NCI-H187 treated with DMSO at 0.1 percent for 48 hours (cell line): ENCODE data around the gene TBC1D22B.
"Not testable (repeated sequence)": the region's sequence is repeated elsewhere in the genome, so short reads cannot be mapped to it uniquely, and the experiment has no call there.

Source experiments
- DNase-seq: peaks from one replicate; lab custom pipeline; 2025; lab: John Stamatoyannopoulos, UW

The TBC1D22B gene

GRCh38 chr6:37321516-37322415, 64.2 kb downstream of the TBC1D22B start:
- no peak for DNase-seq

GRCh38 chr6:37323580-37323979, 66.0 kb downstream of the TBC1D22B start:
- DNase-seq: no peak

GRCh38 chr6:37324131-37325033, 66.8 kb downstream of the TBC1D22B start:
- no peak for DNase-seq

GRCh38 chr6:37330345-37330744, 72.8 kb downstream of the TBC1D22B start:
- not testable (repeated sequence) for DNase-seq

GRCh38 chr6:37331047-37331446, 73.5 kb downstream of the TBC1D22B start:
- DNase-seq: no peak

- no peak for DNase-seq
Measured at GRCh38 chr6:37332894-37333293, 75.3 kb downstream of the TBC1D22B start.

GRCh38 chr6:37334047-37334446, 76.5 kb downstream of the TBC1D22B start:
- no peak for DNase-seq

GRCh38 chr6:37338317-37338716, 80.7 kb downstream of the TBC1D22B start:
- DNase-seq: not testable (repeated sequence)

GRCh38 chr6:37338745-37339255, 81.2 kb downstream of the TBC1D22B start:
- DNase-seq: no peak

- DNase-seq: no peak
Measured at GRCh38 chr6:37339741-37340638, 82.4 kb downstream of the TBC1D22B start.

GRCh38 chr6:37340639-37340943, 83.0 kb downstream of the TBC1D22B start:
- DNase-seq: no peak

- no peak for DNase-seq
Measured at GRCh38 chr6:37343248-37343647, 85.7 kb downstream of the TBC1D22B start.

GRCh38 chr6:37344308-37344707, 86.7 kb downstream of the TBC1D22B start:
- DNase-seq: no peak

- DNase-seq: not testable (repeated sequence)
Measured at GRCh38 chr6:37345804-37346203, 88.2 kb downstream of the TBC1D22B start.

GRCh38 chr6:37347177-37347576, 89.6 kb downstream of the TBC1D22B start:
- no peak for DNase-seq

GRCh38 chr6:37347670-37348111, 90.1 kb downstream of the TBC1D22B start:
- DNase-seq: peak; percentile 30

GRCh38 chr6:37351027-37351426, 93.5 kb downstream of the TBC1D22B start:
- no peak for DNase-seq

GRCh38 chr6:37352384-37352783, 94.8 kb downstream of the TBC1D22B start:
- DNase-seq: no peak

- DNase-seq: no peak
Measured at GRCh38 chr6:37353761-37354525, 96.4 kb downstream of the TBC1D22B start, which contains the start of gene RNF8. Gene RNF8 (plus strand): TSS chr6:37353983. CDS start chr6:37354165, 182 bp downstream.

GRCh38 chr6:37354526-37355384, 97.2 kb downstream of the TBC1D22B start:
- no peak for DNase-seq
